ENCODE data around the gene TRIM31.

TRIM31 gene

DNA sequence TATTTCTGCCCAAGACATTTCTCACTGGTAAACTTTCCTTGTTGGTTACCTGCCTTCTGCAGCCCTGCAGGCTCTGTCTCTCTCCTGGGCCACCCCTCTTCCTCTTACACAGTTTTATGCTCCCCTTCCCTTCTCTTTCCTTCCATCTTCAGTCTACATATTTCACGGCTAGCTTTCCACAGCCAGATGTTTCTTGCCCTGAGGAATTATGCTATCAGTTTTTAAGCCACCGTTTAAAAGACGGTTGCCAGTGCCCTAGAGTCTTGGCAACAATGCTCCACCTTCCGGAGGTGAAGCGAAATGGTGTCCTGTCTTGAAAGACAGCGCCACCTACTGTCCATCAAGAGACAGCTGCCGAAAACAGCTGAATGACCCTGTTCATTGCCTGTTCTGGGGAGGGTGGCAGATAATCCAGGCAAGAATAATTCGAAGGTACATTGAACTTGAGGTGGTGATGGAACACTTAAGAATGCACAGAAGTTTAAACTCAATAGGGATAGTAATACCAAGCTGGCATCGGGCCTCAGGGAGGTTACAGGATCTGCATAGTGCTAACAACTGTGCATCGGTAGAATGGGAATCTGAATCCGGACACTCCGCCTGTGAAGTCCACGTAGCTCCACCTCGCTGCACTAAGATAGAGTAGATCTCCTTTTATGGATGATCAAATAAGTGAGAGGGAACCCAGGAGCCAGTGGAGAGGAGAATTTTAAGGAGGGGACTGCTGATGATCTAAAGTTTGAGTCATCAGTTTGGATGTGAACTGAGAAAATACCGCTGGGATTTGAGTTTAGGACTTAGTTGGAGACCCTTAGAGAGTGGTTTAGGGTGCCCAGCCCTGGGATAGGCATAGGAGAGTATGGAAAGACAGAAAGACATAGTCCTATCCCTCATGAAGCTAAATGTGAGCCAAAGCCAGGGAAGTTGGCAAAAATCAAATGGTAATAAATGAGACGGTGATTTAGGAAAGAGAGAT is 18.3 kb upstream of the TRIM31 start:
- no peak overlapping the region for H3K27ac ChIP-seq
- TF ChIP-seq CTCF (conservative IDR thresholded peaks at IDR 0.05) = peak; percentile 100

DNA sequence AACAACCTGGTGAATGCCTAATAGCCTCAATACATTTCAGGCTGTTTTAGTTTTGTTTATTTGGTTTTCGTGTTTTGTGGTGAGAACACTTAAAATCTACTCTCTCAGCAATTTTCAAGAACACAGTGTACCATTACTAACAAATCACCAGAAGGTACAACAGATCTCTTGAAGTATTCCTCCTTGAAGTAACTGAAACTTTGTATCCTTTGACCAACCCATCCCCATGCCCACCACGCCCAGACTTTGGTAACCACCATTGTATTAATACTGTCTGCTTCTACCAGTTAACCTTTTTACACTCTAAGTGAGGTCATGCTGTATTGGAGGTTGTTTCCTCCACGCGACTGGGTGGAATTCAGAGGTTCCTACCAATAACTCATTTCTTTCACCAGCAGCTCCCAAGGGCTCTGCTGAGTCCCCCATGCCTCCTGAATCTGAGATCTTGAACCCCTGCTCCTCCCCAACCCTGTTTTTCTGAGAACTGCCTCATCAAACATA is 17.3 kb upstream of the TRIM31 start:
- no peak for TF ChIP-seq CTCF (conservative IDR thresholded peaks at IDR 0.05)
- H3K27ac ChIP-seq = no peak overlapping the region

GRCh38 chr6:30129265-30130178 is 16.6 kb upstream of the TRIM31 start:
- no peak overlapping the region for H3K27ac ChIP-seq
- TF ChIP-seq CTCF (conservative IDR thresholded peaks at IDR 0.05) = no peak

DNA sequence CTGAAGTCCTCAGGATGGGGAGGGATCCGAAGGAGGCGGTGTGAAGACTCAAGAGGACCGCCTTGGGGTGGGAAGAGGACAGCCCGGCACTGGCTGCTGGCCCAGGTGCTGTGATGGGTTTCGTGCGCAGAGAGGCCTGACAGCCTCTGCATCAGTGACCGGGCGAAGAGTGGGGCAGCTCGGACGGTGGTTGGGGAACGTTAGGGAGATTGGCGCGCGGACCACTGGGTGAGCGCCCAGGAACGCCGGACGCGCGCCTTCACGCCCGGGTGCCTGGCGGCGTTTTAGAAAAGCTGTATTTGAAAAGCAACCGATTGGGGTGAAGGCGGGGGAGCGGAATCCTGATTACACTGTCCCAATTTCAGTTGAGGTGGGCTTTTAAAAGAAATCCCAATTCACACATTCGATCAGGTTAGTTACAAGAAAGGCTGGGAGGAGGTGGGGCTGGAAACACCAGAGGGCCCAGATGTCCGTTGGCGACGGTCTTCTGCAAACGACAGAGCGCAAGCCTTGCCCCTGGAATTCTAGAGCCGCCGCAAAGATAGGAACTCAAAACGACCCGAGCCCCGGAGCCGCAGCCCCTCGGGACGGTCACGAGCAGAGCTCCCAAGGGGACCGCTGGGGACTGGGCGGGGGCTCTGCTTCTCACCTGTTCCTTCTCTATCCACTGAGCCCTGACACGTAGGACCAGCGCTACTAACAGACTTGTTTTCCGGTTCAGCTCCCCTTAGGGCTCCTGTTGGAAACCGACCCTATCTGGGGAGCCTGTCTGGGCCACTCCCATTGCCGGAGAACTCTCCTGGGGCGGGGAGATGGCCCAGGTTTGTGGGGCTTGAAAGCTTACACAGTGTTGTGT is 14.6 kb upstream of the TRIM31 start:
- no peak overlapping the region for H3K27ac ChIP-seq
- no peak for TF ChIP-seq CTCF (conservative IDR thresholded peaks at IDR 0.05)

- H3K27ac ChIP-seq = no peak overlapping the region
Observed at GRCh38 chr6:30122515-30122914, 9.6 kb upstream of the TRIM31 start.

More at GRCh38 chr6:30122515-30122914, 9.6 kb upstream of the TRIM31 start:
- no peak for TF ChIP-seq CTCF (conservative IDR thresholded peaks at IDR 0.05)

All from VCaP (cell line).